MCF 10A (cell line): ENCODE results near the gene FAP. TPM values are rescaled to one million over a fixed set of nuclear protein-coding genes. Genes with fewer than 3 reads are reported as not detected.
A peak's percentile ranks its signal among the peaks of the same experiment; 100 is the strongest.

Experiments used
- BruUV-seq: library from RNA; stranded (reverse); fragments of 400-500 nt; replicated peaks from 2 replicates; lab custom pipeline; 2021; lab: Mats Ljungman, UMichigan
- CTCF ChIA-PET: fragments of 300-600 bp; sonication (Branson Sonifier 250); formaldehyde crosslinking; extraction: SDS; loops from one replicate; lab custom pipeline; 2021; ENCODE audit warnings: antibody characterized with exemption, inconsistent platforms; lab: Yijun Ruan, JAX
- POLR2A ChIA-PET: fragments of 300-600, 350-650 bp; sonication (Branson Sonifier 250); formaldehyde crosslinking; extraction: SDS; loops from one replicate; lab custom pipeline; 2020; ENCODE audit warnings: antibody characterized with exemption, inconsistent platforms; lab: Yijun Ruan, JAX
- DNase-seq: peaks from one replicate; pipeline ENCODE4 v3.0.0-alpha.2; 2018; ENCODE audit not compliant: unreplicated experiment
- H3K27ac Mint-ChIP-seq: one replicate; pipeline ENCODE4 v1.8.0; 2022; ENCODE audit warnings: mild to moderate bottlenecking, low read depth, mixed read lengths; ENCODE audit not compliant: unreplicated experiment
- H3K27me3 Mint-ChIP-seq: one replicate; pipeline ENCODE4 v1.8.0; 2022; ENCODE audit warnings: mixed read lengths; ENCODE audit not compliant: insufficient read depth, unreplicated experiment
- H3K36me3 Mint-ChIP-seq: one replicate; pipeline ENCODE4 v1.8.0; 2022; ENCODE audit warnings: mild to moderate bottlenecking, moderate library complexity, mixed read lengths; ENCODE audit not compliant: insufficient read depth, unreplicated experiment
- H3K4me1 Mint-ChIP-seq: one replicate; pipeline ENCODE4 v1.8.0; 2022; ENCODE audit warnings: mixed read lengths; ENCODE audit not compliant: insufficient read depth, unreplicated experiment
- H3K4me3 Mint-ChIP-seq: one replicate; pipeline ENCODE4 v1.8.0; 2022; ENCODE audit warnings: mild to moderate bottlenecking, moderate library complexity, mixed read lengths; ENCODE audit not compliant: unreplicated experiment
- H3K9me3 Mint-ChIP-seq: one replicate; pipeline ENCODE4 v1.8.0; 2022; ENCODE audit warnings: mixed read lengths; ENCODE audit not compliant: unreplicated experiment
- CTCF ChIP-seq: fragments of 200-600 bp; IDR thresholded peaks from one replicate; pipeline ENCODE4 v1.8.0; 2022; ENCODE audit warnings: antibody characterized with exemption, mild to moderate bottlenecking; ENCODE audit not compliant: unreplicated experiment
- intact Hi-C: fragments of 100-400 bp; cut with micrococcal nuclease; formaldehyde crosslinking; loops from 2 replicates; pipeline ENCODE4 v1.14.1; 2022
- total RNA-seq: library from RNA; stranded (reverse); gene quantifications from 2 replicates; pipeline ENCODE4 v1.2.3, GENCODE V29; 2022

Gene FAP
- total RNA-seq, 1 experiment from 2014 or later = 12.1 TPM

- CTCF ChIA-PET = interaction anchor here (1.1 to 2.2 kb wide), 3 partner anchors 16 to 42 kb away, joined by 3 to 8 read pairs (median 4); partner anchors contain the start of gene FAP
- no peaks in the 10 kb centered on the region for H3K36me3 Mint-ChIP-seq
- H3K4me3 Mint-ChIP-seq = no peak overlapping the region
- no TSS peak for BruUV-seq
- peaks cover 35% of the 10 kb centered on the region for H3K4me1 Mint-ChIP-seq
- no peak overlapping the region for H3K27ac Mint-ChIP-seq
- no peak for DNase-seq
- POLR2A ChIA-PET = interaction anchor here (0.7 kb wide), 1 partner anchor 35 kb away, joined by 3 read pairs; no protein-coding TSS in a partner anchor
- no peak for TF ChIP-seq CTCF
- no peaks in the 10 kb centered on the region for H3K27me3 Mint-ChIP-seq
- intact Hi-C loops = no loop called here
- H3K9me3 Mint-ChIP-seq = no peaks in the 10 kb centered on the region
Measured at GRCh38 chr2:162258686-162259085, 15.4 kb upstream of the FAP start.

- DNase-seq = no peak
- TF ChIP-seq CTCF = no peak
- no TSS peak for BruUV-seq
- Mint-ChIP-seq H3K27me3 (no peaks in the 10 kb centered on the region), H3K4me3 (no peak overlapping the region), H3K36me3 (no peaks in the 10 kb centered on the region), H3K4me1 (peaks cover 35% of the 10 kb centered on the region), H3K9me3 (no peaks in the 10 kb centered on the region), H3K27ac (no peak overlapping the region)
- intact Hi-C loops = no loop called here
- CTCF ChIA-PET = interaction anchor here (1.1 to 2.2 kb wide), 4 partner anchors 15 to 43 kb away, joined by 3 to 9 read pairs (median 6); partner anchors contain the start of gene FAP
- POLR2A ChIA-PET = interaction anchor here (0.7 to 3.2 kb wide), 2 partner anchors 13 to 35 kb away, joined by 3 to 12 read pairs; no protein-coding TSS in a partner anchor
Measured at GRCh38 chr2:162258169-162258568, 14.9 kb upstream of the FAP start.

- Mint-ChIP-seq H3K9me3 (no peaks in the 10 kb centered on the region), H3K27me3 (no peaks in the 10 kb centered on the region), H3K36me3 (no peaks in the 10 kb centered on the region), H3K4me3 (no peak overlapping the region), H3K4me1 (peaks cover 35% of the 10 kb centered on the region), H3K27ac (no peak overlapping the region)
- no peak for DNase-seq
- POLR2A ChIA-PET = interaction anchor here (3.2 kb wide), 1 partner anchor 12 kb away, joined by 12 read pairs; no protein-coding TSS in a partner anchor
- TF ChIP-seq CTCF = no peak
- CTCF ChIA-PET = interaction anchor here (0.6 to 1.6 kb wide), 4 partner anchors 37 to 61 kb away, joined by 3 to 9 read pairs (median 4); no protein-coding TSS in a partner anchor
- intact Hi-C loops = no loop called here
- no TSS peak for BruUV-seq
Measured at GRCh38 chr2:162257425-162257824, 14.2 kb upstream of the FAP start.

GRCh38 chr2:162256591-162256991 lies 13.3 kb upstream of the FAP start:
- ChIA-PET POLR2A (interaction anchor here (0.5 to 3.2 kb wide), 3 partner anchors 11 to 252 kb away, joined by 3 to 12 read pairs (median 4); partner anchors contain the start of gene FAP), CTCF (interaction anchor here (1.4 to 1.5 kb wide), 2 partner anchors 36 to 41 kb away, joined by 4 to 9 read pairs; no protein-coding TSS in a partner anchor)
- Mint-ChIP-seq H3K36me3 (no peaks in the 10 kb centered on the region), H3K27me3 (no peaks in the 10 kb centered on the region), H3K4me3 (no peak overlapping the region), H3K4me1 (peaks cover 29% of the 10 kb centered on the region), H3K9me3 (no peaks in the 10 kb centered on the region), H3K27ac (peak overlapping the region; percentile 36)
- intact Hi-C loops = no loop called here
- no TSS peak for BruUV-seq
- TF ChIP-seq CTCF = no peak
- DNase-seq = no peak
